Measurements from ENCODE around the gene PIBF1.

GRCh38 chr13:73057284-73058063, 275.5 kb downstream of the PIBF1 start:
- TF ChIP-seq POLR2A (IDR thresholded peaks at IDR 0.05) (no peak), CTCF (IDR thresholded peaks at IDR 0.05) (no peak), EP300 (IDR thresholded peaks at IDR 0.05) (no peak)

All from tibial nerve (tissue), 4 donors.